Activated CD8-positive, alpha-beta memory T cell treated with anti-CD3 and anti-CD28 coated beads, Interleukin-2, amount 50 U/mL, for 4 hours (primary cell): Measurements from ENCODE around the gene TMEM132C.

Source experiments
- DNase-seq: peaks from one replicate; pipeline ENCODE4 v3.0.0-alpha.2; 2020

TMEM132C gene

DNA sequence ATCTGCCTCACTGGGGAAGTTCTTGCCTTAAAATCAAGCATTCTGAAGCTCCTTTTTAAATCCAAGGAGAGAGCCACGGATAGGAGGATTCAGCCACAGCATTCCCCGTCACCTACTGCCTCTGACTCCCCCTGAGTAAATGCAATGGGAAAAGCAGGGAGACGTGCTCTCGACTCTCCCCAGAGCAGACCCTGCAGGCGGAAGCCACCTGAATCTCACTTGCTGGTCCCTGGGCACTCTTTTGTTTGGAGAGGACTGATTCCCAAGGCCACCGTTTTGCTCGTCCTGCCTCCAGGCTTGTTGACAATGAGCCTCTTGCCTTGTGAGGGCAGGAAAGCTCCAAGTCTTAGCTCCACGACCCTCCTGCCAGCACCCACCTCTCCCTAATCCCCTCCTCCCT is 352.3 kb downstream of the TMEM132C start:
- no peak for DNase-seq

DNA sequence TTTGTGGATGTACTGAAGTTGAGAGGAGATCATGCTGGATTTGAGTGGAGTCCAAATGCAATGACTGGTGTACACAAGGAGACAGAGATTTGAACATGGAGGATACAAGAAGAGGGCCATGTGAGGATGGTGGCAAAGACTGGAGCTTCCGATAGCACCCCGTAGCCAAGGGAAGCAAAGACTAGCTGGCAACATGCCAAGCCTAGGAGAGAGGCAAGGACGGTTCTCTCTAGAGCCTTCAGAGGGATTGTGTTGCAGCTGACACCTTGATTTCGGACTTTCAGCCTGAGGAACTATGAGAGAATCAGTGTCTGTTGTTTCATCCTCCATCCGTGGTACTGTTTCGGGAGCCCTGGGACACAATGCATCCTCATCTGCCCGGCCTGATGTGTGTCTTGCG is 354.3 kb downstream of the TMEM132C start:
- no peak for DNase-seq

DNA sequence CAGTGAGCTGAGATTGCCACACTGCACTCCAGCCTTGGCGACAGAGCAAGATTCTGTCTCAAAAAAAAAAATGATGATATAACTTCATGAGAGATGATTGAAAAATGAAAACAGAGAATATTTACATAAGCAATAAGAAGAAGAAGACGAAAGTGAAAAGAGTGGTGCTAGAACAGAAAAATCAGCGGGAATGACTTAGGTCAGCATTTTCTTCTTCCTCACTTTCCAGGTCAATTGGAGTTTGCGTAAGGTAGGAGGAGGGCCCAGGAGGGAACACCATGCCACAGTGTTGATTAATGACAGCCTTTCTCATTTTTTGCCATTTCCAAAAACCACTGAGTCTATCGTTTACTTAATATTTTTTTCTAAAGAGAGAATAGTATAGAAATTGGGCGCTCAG is 356.8 kb downstream of the TMEM132C start:
- no peak for DNase-seq

DNA sequence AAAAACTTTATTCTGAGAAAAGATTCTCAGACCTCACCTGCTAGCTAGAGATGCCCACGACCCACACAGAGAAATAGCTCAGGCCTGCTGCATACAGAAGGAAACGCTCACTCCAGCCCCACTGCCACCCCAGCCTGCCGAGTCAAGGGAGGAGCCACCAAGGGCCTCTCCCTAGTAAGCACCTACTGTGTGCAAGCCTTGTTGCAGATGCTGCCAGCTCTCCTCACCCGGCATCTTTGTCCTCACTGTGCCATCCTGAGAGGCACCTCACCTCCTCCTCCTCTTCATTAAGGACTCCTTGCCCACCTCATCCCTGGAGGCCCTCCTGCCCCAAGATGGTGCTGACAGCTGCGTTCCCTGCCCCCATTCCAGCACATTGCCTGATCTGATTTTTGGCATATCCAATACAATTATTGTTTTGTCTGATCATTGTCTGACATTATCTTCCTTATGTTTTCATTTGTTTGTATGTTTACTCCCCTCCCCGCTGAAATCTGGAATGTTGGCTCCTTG is 359.9 kb downstream of the TMEM132C start:
- no peak for DNase-seq

DNA sequence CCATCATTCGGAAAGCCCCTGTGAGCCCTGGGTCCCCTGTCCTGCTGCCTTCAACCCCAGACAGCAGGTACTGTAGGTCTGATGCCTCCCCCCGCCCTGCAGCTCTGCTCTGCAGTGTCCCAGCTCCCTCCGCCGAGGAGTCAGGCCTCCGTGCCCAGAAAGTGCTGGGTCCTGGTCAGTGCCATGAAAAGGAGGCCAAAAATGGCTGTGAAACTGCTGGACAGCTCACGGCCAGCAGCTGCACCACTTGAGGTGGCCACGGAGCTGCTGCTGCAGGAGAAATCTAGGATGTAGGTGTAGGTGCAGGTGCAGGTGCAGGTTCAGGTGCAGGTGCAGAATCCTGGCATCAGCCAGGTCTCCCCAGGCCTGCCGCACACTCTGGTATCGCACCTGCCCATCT is 360.7 kb downstream of the TMEM132C start:
- no peak for DNase-seq

DNA sequence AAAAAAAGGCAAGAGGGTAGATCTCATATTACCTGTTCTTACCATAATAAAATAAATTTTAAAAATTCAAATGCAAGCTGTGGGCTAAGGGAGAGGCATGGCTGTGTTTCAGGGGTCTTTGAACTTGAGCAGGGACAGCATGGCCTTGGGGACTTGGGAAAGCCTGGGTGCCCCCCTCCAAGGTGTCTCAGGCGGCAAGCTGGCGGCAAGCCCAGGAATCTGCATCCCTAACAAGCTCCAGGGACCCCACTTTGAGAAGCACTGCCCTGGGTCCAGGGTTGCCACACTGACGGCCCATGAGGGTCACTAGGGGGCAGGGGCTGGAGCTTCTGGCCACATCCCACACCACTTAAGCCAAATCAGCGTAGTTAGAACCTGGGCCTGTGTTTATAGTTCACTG is 363.0 kb downstream of the TMEM132C start:
- no peak for DNase-seq

DNA sequence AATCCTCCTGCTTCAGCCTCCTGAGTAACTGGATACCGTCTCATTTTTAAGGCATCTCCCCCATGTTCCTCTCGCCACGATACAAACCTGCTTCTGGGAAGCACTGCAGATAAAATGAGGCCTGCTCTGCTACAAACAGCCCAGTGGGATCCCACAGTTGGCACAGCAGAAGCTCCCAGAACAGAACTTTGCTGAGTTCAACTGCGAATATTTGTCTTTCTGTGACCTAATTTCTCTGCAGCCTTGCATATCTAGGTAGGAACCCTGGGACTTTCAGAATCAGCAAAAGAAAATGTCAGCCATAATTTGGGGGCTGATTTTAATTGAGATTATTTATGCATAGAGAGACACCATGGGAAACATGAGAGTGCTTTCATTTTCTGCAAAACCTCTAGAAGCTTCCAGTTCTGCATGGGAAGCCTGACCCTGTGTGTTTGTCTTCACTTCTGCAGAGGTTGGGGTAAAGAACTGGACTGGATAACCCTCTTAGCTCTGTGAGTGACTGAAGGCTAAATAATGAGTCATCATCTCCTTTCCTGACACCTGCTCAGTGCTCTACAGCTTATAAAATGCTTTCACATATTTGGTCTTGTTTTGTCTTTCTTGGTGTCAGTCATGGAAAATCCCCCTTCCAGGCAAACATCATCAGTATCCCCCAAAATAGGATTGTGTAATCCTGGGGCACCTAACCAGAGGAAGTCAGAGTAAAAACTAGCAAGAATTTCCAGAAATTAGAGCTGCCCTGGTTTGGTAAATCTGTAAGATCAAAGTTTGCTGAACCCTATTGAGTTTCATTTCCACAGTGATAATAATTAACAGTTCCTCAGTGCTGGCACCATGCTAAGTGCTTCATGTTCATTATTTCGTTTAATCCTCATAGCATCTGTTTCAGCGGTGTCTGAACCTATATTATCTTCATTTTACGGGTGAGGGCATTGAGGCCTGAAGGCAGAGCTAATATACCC is 371.0 kb downstream of the TMEM132C start:
- no peak for DNase-seq

DNA sequence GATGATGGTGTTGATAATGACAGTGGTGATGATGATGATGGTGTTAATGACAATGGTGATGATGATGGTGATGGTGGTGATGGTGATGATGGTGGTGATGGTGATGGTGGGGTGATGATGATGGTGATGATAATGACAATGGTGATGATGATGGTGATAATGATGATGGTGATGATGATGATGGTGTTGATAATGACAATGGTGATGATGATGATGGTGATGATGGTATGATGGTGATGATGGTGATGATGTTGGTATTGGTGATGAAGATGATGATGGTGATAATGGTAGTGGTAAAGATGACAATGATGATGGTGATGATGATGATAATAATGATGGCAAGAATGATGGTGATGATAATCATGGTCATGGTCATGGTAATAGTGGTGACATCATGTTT is 372.1 kb downstream of the TMEM132C start:
- DNase-seq: no peak

DNA sequence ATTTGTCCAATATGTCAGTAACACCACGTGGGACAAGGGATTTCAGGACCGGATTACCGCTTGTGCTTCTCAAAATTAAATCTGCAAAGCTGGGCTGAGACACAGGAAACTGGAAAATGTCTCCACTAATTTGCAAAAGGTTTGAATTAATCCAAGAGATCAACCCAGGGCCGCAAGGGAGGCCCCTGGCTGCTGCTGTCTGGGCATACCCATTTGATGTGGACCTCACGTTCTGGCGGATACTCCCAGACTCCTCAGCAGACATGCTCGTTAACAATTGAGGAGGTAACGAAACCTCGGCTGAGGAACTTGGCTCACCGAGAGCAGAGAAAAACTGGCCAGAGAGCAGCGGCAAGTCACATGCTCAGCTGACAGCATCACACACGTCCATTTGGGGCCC is 376.2 kb downstream of the TMEM132C start:
- no peak for DNase-seq

DNA sequence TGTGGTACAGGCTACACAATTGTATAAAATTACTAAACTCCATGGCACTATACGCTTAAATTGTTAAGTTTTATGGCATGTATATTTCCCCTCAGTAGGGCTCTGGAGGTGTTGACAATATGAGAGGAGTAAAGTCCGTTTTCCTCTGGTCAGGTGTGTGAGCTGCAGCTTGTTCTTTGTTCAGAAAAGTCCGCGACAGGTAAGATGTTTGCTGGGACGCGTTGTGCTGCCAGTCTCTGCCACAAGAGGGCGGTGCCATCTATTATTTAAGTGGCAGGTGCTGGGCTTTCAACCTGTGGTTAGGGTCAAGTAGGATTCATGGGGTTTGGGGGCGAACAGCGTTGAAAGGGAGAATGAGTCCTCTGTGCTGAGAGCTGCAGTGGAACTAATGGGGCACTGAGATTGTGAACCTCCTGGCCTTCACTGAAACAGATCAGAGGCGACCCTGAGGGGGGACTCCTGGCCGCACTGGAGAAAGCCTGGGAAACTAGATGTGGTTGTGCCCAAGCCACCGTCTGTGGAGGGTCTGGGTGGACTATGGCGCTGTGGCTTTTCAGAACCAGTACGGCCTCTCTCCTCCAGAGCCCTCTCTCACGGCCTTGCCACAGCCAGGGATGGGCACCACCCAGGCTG is 377.8 kb downstream of the TMEM132C start:
- DNase-seq: peak; percentile 32

DNA sequence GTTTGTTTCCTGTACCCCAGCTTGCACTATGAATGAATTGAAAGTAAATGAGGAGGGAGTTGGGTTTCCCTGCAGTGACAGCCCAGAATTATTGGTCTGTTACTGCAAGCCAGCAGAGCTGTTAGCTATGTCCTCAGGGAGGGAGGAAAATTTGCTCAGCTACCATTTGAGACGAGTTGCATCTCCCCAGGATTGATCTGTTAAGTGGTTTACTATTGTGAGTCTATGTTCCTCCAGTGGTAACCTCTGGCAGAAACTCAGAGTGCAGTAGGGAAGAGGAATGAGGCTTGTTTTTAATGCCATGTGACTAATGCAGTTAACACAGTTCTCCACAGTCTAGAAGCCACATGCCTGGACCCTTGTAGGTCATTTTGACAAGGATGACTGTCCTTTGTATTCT is 382.9 kb downstream of the TMEM132C start:
- DNase-seq: no peak

DNA sequence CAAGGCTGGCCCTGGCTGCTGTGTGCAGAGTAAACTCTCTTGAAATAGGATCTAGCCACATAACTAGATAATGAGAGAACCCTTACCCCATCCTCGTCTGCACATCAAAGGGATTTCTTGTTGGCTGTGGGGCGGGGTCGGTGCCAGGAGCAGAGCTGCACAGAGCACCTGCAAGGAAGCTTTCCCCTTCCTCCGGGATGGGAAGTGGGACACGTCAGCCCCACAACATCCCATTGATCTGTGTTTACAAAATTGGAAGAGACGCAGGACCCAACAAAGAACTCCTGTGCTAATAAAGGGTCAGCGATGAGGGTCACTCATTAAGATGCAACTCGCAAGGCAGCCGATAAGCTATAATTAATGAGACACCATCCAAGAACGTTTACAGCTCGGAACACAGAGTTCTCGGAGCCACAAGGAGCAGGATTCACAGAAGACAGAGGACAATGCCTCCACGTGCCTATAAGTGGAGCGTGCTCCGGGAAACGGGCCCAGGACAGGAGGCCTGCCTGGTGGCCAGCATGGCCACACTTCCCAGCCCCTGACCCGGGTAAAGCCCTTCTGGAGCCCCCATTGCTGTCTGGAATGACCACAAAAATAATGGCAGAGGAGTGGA is 385.3 kb downstream of the TMEM132C start:
- no peak for DNase-seq

DNA sequence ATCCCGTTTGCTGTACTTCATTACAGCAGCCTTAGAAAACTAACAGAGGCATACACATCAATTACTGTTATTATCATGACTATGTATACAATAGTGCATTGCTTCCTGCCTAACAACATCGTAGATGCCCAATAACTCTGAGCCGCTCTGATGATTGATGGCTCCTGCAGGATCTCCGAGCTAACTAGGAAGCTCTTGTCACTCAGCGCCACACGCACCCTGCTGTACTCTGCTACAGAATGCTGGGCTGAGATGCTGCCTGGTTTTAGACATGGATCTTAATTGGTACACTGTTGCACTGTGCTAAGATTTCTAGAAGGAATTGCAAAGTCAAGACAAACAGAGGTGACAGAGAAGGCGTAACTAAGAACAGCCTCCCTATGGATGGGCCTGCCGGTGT is 387.5 kb downstream of the TMEM132C start:
- no peak for DNase-seq

DNA sequence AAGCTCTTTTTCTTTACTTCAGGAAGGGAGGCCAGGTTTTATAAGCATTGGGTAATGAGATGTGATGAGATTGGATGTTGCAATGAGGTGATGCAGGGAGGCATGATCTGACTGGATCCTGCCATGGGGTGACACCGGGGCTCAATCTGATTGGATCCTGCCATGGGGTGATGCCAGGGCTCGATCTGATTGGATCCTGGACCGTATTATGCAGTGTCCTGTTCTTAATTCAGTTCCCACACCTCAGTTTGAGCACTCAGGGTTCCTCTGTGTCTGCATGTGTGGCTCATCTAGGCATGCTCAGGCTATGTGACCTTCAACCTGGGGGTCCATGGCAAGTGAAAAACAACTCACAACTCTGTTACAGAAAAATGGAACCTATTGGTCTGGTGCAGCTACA is 390.4 kb downstream of the TMEM132C start:
- no peak for DNase-seq

DNA sequence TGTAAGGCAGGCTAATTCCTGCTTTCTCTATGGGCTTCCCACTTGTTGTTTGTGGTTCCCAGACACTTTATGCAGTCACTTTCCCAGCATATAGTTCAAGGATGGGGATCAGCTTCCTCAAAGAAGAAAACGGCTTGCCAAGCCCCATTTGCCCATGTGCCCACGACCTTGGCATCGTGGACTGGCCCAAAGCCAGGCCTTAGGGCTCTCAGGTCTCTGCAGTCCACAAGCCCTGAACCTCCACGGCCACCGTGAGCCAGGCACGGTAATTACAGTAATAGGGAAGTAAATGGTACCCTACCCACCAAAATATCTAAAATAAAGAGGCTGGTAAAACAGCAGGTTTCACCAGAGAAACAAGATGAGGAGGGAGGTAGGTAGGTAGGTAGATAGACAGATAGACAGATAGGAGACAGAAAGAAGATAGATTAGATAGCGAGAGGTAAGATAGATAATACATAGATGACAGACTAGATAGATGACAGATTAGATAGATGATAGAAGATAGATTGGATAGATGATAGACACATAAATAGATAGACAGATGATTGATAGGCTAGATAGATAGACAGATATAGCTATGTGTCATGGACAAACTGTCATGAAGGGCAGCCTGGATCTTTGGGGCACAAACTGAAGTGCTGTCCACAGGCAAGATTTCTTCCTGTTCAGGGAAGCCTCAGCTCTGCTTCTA is 393.7 kb downstream of the TMEM132C start:
- DNase-seq: no peak

DNA sequence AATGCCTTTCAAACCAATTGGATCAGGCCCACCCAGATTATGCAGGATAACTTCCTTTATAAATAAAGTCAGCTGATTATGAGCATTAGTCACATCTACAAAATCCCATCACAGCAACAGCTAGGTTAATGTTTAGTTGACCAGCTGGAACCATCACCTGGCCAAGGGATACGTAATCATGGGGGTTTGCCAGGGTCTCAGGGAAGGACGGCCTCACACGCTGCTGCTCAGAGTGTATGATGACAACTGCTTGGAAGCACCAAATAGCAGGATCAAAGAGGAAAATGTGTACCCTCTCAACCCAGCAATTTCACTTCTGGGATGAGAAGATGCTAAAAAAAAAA is 394.2 kb downstream of the TMEM132C start:
- DNase-seq: no peak

DNA sequence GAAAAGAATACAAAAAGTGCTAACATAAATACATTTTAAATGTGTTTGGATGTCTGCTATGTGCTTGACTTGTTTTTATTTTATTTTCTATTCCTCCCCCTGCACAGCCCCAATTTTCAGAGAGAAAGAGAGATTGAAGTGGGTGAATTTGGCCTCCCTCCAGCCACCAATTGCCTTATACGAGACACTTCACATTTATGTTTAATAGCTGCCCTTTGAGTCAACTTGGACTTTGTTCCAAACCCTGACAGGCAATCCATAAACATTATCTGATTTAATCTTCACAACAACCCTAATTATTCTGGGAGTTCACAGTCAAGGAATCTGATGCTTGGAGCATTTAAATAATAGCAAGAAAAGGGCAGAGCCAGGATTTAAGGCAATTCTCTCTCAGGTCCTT is 395.1 kb downstream of the TMEM132C start:
- no peak for DNase-seq

DNA sequence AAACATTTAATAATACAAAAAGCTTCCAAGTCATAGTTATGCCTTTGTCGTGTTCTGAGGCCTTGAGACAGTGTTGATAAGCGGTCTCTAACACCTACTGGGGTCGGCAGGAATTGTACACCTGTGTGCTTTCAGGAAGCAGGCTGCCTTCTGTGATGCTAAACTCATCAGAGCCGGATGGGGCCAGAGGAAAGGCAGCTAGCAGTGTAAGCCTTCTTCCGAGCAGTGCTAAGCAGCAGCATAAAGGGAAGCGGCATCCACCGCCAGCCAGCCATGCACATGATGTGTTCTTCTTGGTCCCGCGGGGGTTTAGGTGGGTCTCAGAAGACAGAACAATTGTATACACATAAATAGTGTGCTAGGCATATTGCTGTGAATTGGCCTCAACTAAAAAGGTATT is 397.5 kb downstream of the TMEM132C start:
- no peak for DNase-seq

DNA sequence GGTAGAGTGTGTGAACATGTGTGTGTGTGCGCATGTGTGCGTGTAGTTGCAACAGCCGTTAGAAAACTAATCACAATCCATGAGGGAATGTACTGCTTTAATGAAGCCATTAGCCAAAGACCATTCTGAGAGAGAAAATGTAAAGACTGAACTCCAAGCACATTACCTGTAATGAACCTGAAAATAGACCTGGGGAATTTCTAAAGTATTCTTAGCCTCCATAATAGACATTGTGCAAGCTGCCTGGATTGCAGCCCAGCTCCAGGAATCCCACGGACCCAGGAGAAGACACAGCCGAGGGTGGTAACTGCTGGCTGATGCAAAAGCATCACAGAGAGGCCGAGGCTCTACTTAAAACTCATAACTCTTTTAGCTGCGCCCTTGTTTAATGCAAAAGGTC is 400.2 kb downstream of the TMEM132C start:
- no peak for DNase-seq

DNA sequence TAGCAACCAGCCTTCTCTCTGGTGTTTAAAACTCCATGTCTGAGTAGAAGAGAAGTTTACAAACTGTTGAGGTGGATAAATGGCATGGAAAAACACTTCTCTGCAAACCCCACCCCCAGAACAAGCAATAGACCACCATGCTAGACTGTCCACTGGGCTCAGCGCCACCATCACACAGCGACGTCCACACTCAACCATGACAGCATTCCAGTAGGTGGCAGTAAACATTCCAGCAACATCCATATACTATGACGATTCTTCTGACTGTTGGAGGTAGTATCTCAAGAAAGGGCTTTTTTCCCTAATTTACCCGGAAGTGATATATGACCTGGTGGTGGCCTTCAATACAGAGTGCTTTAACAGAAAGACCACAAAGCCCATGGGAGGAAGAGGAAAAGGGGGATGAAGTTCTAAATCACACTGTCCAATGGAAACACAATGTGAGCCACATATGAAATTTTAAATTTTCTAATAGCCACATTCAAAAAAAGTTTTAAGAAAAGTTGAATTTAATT is 404.6 kb downstream of the TMEM132C start:
- DNase-seq: no peak

DNA sequence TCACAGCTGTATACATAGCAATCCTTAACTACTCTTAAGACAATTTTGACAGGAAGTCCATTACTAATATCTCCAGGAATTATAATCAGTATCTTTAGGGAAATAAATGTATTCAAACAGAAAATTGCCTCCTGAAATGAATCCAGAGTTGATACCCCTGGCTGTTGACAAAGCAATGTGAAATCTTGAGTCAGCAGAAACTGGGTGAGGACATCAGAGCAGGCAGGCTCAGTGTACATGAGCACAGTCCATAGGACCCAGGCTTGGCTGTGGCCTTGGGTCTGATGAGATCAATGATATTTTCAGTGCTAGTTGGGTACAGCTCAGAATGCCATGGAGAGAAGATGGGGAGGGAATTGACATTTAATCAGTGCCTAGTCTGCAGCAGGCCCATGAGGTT is 405.5 kb downstream of the TMEM132C start:
- no peak for DNase-seq

DNA sequence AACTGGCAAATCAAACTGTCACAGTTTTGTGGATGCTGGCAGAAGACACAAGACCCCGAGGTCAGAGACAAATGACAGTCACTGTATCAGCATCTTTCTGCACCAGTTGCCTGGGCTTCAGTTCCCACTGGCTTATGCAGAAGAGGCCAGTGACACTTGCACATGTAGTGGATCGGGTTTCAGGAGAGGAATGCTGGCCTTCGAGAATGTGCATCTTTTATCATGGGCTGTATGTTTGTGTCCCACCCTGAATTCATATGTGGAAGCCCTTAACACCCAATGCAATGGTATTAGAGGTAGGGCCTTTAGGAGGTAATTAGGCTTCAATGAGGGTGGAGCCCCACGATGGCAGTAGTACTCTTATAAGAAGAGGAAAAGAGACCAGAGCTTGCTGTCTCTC is 405.9 kb downstream of the TMEM132C start:
- no peak for DNase-seq

DNA sequence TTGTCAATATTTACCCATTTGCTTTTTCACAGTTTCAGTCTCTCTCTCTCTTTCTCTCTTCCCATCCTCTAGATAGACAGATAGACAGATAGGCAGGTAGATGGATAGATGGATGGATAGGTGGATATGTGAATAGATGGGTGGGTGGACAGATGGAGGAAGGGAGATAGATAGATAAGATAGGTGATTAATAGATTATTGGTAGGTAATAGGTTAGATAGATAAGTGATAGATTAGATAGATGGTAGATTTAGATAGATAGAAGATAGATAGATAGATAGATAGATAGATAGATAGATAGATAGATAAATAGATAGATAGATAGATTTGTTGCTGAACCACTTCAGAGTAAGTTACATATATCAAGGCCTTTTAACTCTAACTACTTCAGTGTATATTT is 408.6 kb downstream of the TMEM132C start:
- no peak for DNase-seq
